Activated naive CD4-positive, alpha-beta T cell treated with anti-CD3 and anti-CD28 coated beads, Interleukin-2, amount 10 ng/mL, durations not matched to agents 7 days and 5 days (primary cell): ENCODE measurements around the gene NT5C2.

ENCODE experiments used
- CTCF ChIA-PET: fragments of 350-600 bp; sonication (Branson Sonifier 250); formaldehyde crosslinking; loops from one replicate; lab custom pipeline; 2021; ENCODE audit warnings: antibody characterized with exemption; lab: Charles Lee
- DNase-seq: peaks from one replicate; pipeline ENCODE4 v3.0.0-alpha.2; 2020
- H3K27ac Mint-ChIP-seq: one replicate; pipeline ENCODE4 v1.8.0; 2021; ENCODE audit warnings: mild to moderate bottlenecking, moderate library complexity, mixed read lengths
- H3K27me3 Mint-ChIP-seq: one replicate; pipeline ENCODE4 v1.8.0; 2021; ENCODE audit warnings: mild to moderate bottlenecking, mixed read lengths
- H3K36me3 Mint-ChIP-seq: one replicate; pipeline ENCODE4 v1.8.0; 2021; ENCODE audit warnings: mixed read lengths
- H3K4me1 Mint-ChIP-seq: one replicate; pipeline ENCODE4 v1.8.0; 2021; ENCODE audit warnings: mixed read lengths
- H3K4me3 Mint-ChIP-seq: one replicate; pipeline ENCODE4 v1.8.0; 2021; ENCODE audit warnings: mild to moderate bottlenecking, moderate library complexity, mixed read lengths
- H3K9me3 Mint-ChIP-seq: one replicate; pipeline ENCODE4 v1.8.0; 2021; ENCODE audit warnings: mixed read lengths

NT5C2 gene

GRCh38 chr10:103111918-103112877 lies 80.9 kb downstream of the NT5C2 start:
- no peak overlapping the region for H3K4me3 Mint-ChIP-seq
- no peaks in the 10 kb centered on the region for H3K27me3 Mint-ChIP-seq
- H3K4me1 Mint-ChIP-seq: no peaks in the 10 kb centered on the region
- no peak for DNase-seq
- peaks cover 16% of the 10 kb centered on the region for H3K36me3 Mint-ChIP-seq
- no peaks in the 10 kb centered on the region for H3K9me3 Mint-ChIP-seq
- H3K27ac Mint-ChIP-seq: no peak overlapping the region
- CTCF ChIA-PET: no interaction called here

GRCh38 chr10:103111031-103111917 lies 81.8 kb downstream of the NT5C2 start:
- Mint-ChIP-seq H3K9me3 (no peaks in the 10 kb centered on the region), H3K4me3 (no peak overlapping the region), H3K27ac (no peak overlapping the region), H3K36me3 (peaks cover 19% of the 10 kb centered on the region), H3K4me1 (no peaks in the 10 kb centered on the region), H3K27me3 (no peaks in the 10 kb centered on the region)
- DNase-seq: no peak
- CTCF ChIA-PET: interaction anchor here (0.6 to 2.0 kb wide), 3 partner anchors 21 to 768 kb away, joined by 3 to 14 read pairs (median 3); no protein-coding TSS in a partner anchor

- no peak overlapping the region for H3K4me3 Mint-ChIP-seq
- no peaks in the 10 kb centered on the region for H3K4me1 Mint-ChIP-seq
- no peak for DNase-seq
- peak overlapping the region; percentile 49 for H3K27ac Mint-ChIP-seq
- CTCF ChIA-PET: interaction anchor here (1.2 to 2.0 kb wide), 2 partner anchors 20 to 134 kb away, joined by 3 to 14 read pairs; no protein-coding TSS in a partner anchor
- no peaks in the 10 kb centered on the region for H3K9me3 Mint-ChIP-seq
- no peaks in the 10 kb centered on the region for H3K27me3 Mint-ChIP-seq
- peaks cover 23% of the 10 kb centered on the region for H3K36me3 Mint-ChIP-seq
These were observed 82.7 kb downstream of the NT5C2 start for GRCh38 chr10:103110407-103110806.

GRCh38 chr10:103109821-103110220 lies 83.3 kb downstream of the NT5C2 start:
- DNase-seq: no peak
- Mint-ChIP-seq H3K27ac (no peak overlapping the region), H3K9me3 (no peaks in the 10 kb centered on the region), H3K4me3 (no peak overlapping the region), H3K4me1 (no peaks in the 10 kb centered on the region), H3K36me3 (peaks cover 24% of the 10 kb centered on the region), H3K27me3 (no peaks in the 10 kb centered on the region)
- CTCF ChIA-PET: interaction anchor here (0.6 to 2.0 kb wide), 2 partner anchors 106 to 134 kb away, joined by 3 to 14 read pairs; no protein-coding TSS in a partner anchor

GRCh38 chr10:103106539-103106938 lies 86.5 kb downstream of the NT5C2 start:
- Mint-ChIP-seq H3K27ac (no peak overlapping the region), H3K36me3 (peaks cover 32% of the 10 kb centered on the region), H3K4me1 (no peaks in the 10 kb centered on the region), H3K4me3 (no peak overlapping the region), H3K9me3 (no peaks in the 10 kb centered on the region), H3K27me3 (no peaks in the 10 kb centered on the region)
- CTCF ChIA-PET: interaction anchor here (1.7 kb wide), 1 partner anchor 138 kb away, joined by 5 read pairs; no protein-coding TSS in a partner anchor
- no peak for DNase-seq

- CTCF ChIA-PET: interaction anchor here (1.2 to 1.7 kb wide), 2 partner anchors 11 to 139 kb away, joined by 3 to 5 read pairs; no protein-coding TSS in a partner anchor
- Mint-ChIP-seq H3K27me3 (no peaks in the 10 kb centered on the region), H3K4me3 (no peak overlapping the region), H3K9me3 (no peaks in the 10 kb centered on the region), H3K36me3 (peaks cover 30% of the 10 kb centered on the region), H3K4me1 (no peaks in the 10 kb centered on the region), H3K27ac (no peak overlapping the region)
- DNase-seq: no peak
These were observed 87.6 kb downstream of the NT5C2 start for GRCh38 chr10:103105462-103105861.

GRCh38 chr10:103104721-103105120 lies 88.4 kb downstream of the NT5C2 start:
- Mint-ChIP-seq H3K4me1 (no peaks in the 10 kb centered on the region), H3K4me3 (no peak overlapping the region), H3K27ac (no peak overlapping the region), H3K9me3 (no peaks in the 10 kb centered on the region), H3K27me3 (no peaks in the 10 kb centered on the region), H3K36me3 (peaks cover 35% of the 10 kb centered on the region)
- CTCF ChIA-PET: interaction anchor here (1.2 to 1.3 kb wide), 2 partner anchors 10 to 50 kb away, joined by 3 to 5 read pairs; no protein-coding TSS in a partner anchor
- DNase-seq: no peak

GRCh38 chr10:103103989-103104388 lies 89.1 kb downstream of the NT5C2 start:
- no peaks in the 10 kb centered on the region for H3K9me3 Mint-ChIP-seq
- H3K27me3 Mint-ChIP-seq: no peaks in the 10 kb centered on the region
- H3K27ac Mint-ChIP-seq: no peak overlapping the region
- CTCF ChIA-PET: interaction anchor here (1.3 kb wide), 1 partner anchor 50 kb away, joined by 5 read pairs; no protein-coding TSS in a partner anchor
- peaks cover 31% of the 10 kb centered on the region for H3K36me3 Mint-ChIP-seq
- DNase-seq: no peak
- H3K4me1 Mint-ChIP-seq: no peaks in the 10 kb centered on the region
- H3K4me3 Mint-ChIP-seq: no peak overlapping the region

- DNase-seq: no peak
- Mint-ChIP-seq H3K4me3 (no peak overlapping the region), H3K27me3 (no peaks in the 10 kb centered on the region), H3K4me1 (no peaks in the 10 kb centered on the region), H3K36me3 (peaks cover 35% of the 10 kb centered on the region), H3K27ac (no peak overlapping the region), H3K9me3 (no peaks in the 10 kb centered on the region)
- CTCF ChIA-PET: no interaction called here
These were observed 90.9 kb downstream of the NT5C2 start for GRCh38 chr10:103102195-103102594.

GRCh38 chr10:103100620-103101019 lies 92.5 kb downstream of the NT5C2 start:
- CTCF ChIA-PET: interaction anchor here (0.6 kb wide), 1 partner anchor 121 kb away, joined by 3 read pairs; no protein-coding TSS in a partner anchor
- H3K4me3 Mint-ChIP-seq: no peak overlapping the region
- H3K36me3 Mint-ChIP-seq: peaks cover 40% of the 10 kb centered on the region
- H3K27ac Mint-ChIP-seq: no peak overlapping the region
- H3K27me3 Mint-ChIP-seq: no peaks in the 10 kb centered on the region
- no peaks in the 10 kb centered on the region for H3K4me1 Mint-ChIP-seq
- H3K9me3 Mint-ChIP-seq: no peaks in the 10 kb centered on the region
- no peak for DNase-seq

GRCh38 chr10:103098240-103098639 lies 94.8 kb downstream of the NT5C2 start:
- no peak for DNase-seq
- Mint-ChIP-seq H3K27me3 (no peaks in the 10 kb centered on the region), H3K4me3 (no peak overlapping the region), H3K9me3 (no peaks in the 10 kb centered on the region), H3K4me1 (no peaks in the 10 kb centered on the region), H3K36me3 (peaks cover 43% of the 10 kb centered on the region), H3K27ac (no peak overlapping the region)
- CTCF ChIA-PET: interaction anchor here (2.0 kb wide), 1 partner anchor 146 kb away, joined by 7 read pairs; no protein-coding TSS in a partner anchor

- CTCF ChIA-PET: no interaction called here
- H3K27me3 Mint-ChIP-seq: no peaks in the 10 kb centered on the region
- H3K4me3 Mint-ChIP-seq: no peak overlapping the region
- H3K4me1 Mint-ChIP-seq: no peaks in the 10 kb centered on the region
- DNase-seq: no peak
- no peaks in the 10 kb centered on the region for H3K9me3 Mint-ChIP-seq
- no peak overlapping the region for H3K27ac Mint-ChIP-seq
- peaks cover 45% of the 10 kb centered on the region for H3K36me3 Mint-ChIP-seq
These were observed 96.9 kb downstream of the NT5C2 start for GRCh38 chr10:103096130-103096529.

- Mint-ChIP-seq H3K4me1 (no peaks in the 10 kb centered on the region), H3K36me3 (peaks cover 47% of the 10 kb centered on the region), H3K27me3 (no peaks in the 10 kb centered on the region), H3K9me3 (no peaks in the 10 kb centered on the region), H3K27ac (no peak overlapping the region), H3K4me3 (no peak overlapping the region)
- no peak for DNase-seq
- CTCF ChIA-PET: interaction anchor here (0.6 kb wide), 1 partner anchor 196 kb away, joined by 4 read pairs; no protein-coding TSS in a partner anchor
These were observed 98.1 kb downstream of the NT5C2 start for GRCh38 chr10:103095005-103095404.

- CTCF ChIA-PET: no interaction called here
- no peak overlapping the region for H3K4me3 Mint-ChIP-seq
- H3K36me3 Mint-ChIP-seq: peaks cover 62% of the 10 kb centered on the region
- no peaks in the 10 kb centered on the region for H3K4me1 Mint-ChIP-seq
- DNase-seq: no peak
- no peaks in the 10 kb centered on the region for H3K9me3 Mint-ChIP-seq
- H3K27me3 Mint-ChIP-seq: no peaks in the 10 kb centered on the region
- no peak overlapping the region for H3K27ac Mint-ChIP-seq
These were observed 102.2 kb downstream of the NT5C2 start for GRCh38 chr10:103090911-103091310.
